B cell (primary cell): ENCODE results near the gene TMC8. TPM values are rescaled to one million over a fixed set of nuclear protein-coding genes. Genes with fewer than 3 reads are reported as not detected.

ENCODE experiments used
- ATAC-seq: fragments of 200-7000 bp; cut with Tn5 transposase; one replicate; pipeline ENCODE4 v1.10.0; 2021; ENCODE audit warnings: low read depth, mild to moderate bottlenecking, moderate number of reproducible peaks, moderate library complexity
- CTCF ChIA-PET: fragments of 350-600 bp; sonication (Branson Sonifier 250); formaldehyde crosslinking; loops from one replicate; lab custom pipeline; 2021; ENCODE audit warnings: antibody characterized with exemption, inconsistent platforms; lab: Charles Lee
- POLR2A ChIA-PET: fragments of 350-600 bp; sonication (Branson Sonifier 250); formaldehyde crosslinking; loops from one replicate; lab custom pipeline; 2021; ENCODE audit warnings: antibody characterized with exemption; lab: Charles Lee
- DNase-seq: peaks from one replicate; pipeline ENCODE4 v3.0.0; 2013
- H2AFZ ChIP-seq: 2 replicates; pipeline ENCODE4 v1.6.1; 2012; ENCODE audit warnings: mild to moderate bottlenecking, low read depth, low read length; ENCODE audit not compliant: insufficient read depth, poor library complexity, severe bottlenecking
- H3K27ac ChIP-seq, 2 donors: 1 replicate in 1 of 2; 2 replicates in 1 of 2; pipeline ENCODE4 v1.5.1; 2012 to 2013; ENCODE audit warnings: low read length in 2 of 2, mild to moderate bottlenecking in 2 of 2, moderate library complexity in 1 of 2
- H3K27me3 ChIP-seq, 4 experiments: fragments of 200-600 bp in 1 of 4; sonication (generic) in 1 of 4; replicated peaks in 1 of 4; 1 replicate in 2 of 4; 2 replicates in 2 of 4; pipeline versions ENCODE4 v1.6.1 to v1.7.0; 2013 to 2016; ENCODE audit warnings: low read length in 3 of 4, mild to moderate bottlenecking in 2 of 4, mixed read lengths in 1 of 4, moderate library complexity in 1 of 4; ENCODE audit not compliant: insufficient read depth in 4 of 4, control insufficient read depth in 3 of 4; ENCODE audit errors: control extremely low read depth in 1 of 4
- H3K36me3 ChIP-seq, 2 experiments: replicated peaks in 1 of 2; 1 replicate in 1 of 2; 2 replicates in 1 of 2; pipeline versions ENCODE4 v1.6.1 to v1.7.1; 2013; ENCODE audit warnings: low read length in 1 of 2; ENCODE audit not compliant: insufficient read depth in 2 of 2, control insufficient read depth in 1 of 2; ENCODE audit errors: control extremely low read depth in 1 of 2, extremely low read depth in 1 of 2
- H3K4me1 ChIP-seq, 2 donors: fragments of 200-600 bp in 1 of 2; sonication (generic) in 1 of 2; 1 replicate in 1 of 2; 2 replicates in 1 of 2; pipeline versions ENCODE4 v1.5.1 to v1.6.1; 2013 to 2017; ENCODE audit warnings: low read length in 2 of 2; ENCODE audit not compliant: control insufficient read depth in 2 of 2, insufficient read depth in 2 of 2
- H3K4me2 ChIP-seq: replicated peaks from 2 replicates; pipeline ENCODE3; 2012; ENCODE audit warnings: mild to moderate bottlenecking, low read depth, low read length; ENCODE audit not compliant: poor library complexity, severe bottlenecking
- H3K4me3 ChIP-seq, 5 experiments: fragments of 200-600 bp in 1 of 5; sonication (generic) in 1 of 5; 1 replicate in 3 of 5; 2 replicates in 2 of 5; pipeline versions ENCODE4 v1.5.1 to v1.7.0; 2011 to 2016; ENCODE audit warnings: low read length in 4 of 5, mild to moderate bottlenecking in 4 of 5, low read depth in 2 of 5, control low read depth in 1 of 5, moderate library complexity in 1 of 5; ENCODE audit not compliant: insufficient read depth in 1 of 5; ENCODE audit errors: control extremely low read depth in 1 of 5, extremely low read depth in 1 of 5
- H3K79me2 ChIP-seq: fragments of 200-600 bp; sonication (generic); one replicate; pipeline ENCODE4 v1.6.0; 2016; ENCODE audit warnings: low read length; ENCODE audit not compliant: control insufficient read depth, insufficient read depth
- H3K9ac ChIP-seq: fragments of 200-600 bp; sonication (generic); 2 replicates; pipeline ENCODE4 v1.6.1; 2017; ENCODE audit warnings: mild to moderate bottlenecking, low read length, moderate library complexity
- H3K9me3 ChIP-seq, 3 donors: one replicate each; pipeline versions ENCODE4 v1.6.1 to v1.7.1; 2013; ENCODE audit warnings: low read length in 2 of 3; ENCODE audit not compliant: control insufficient read depth in 2 of 3, insufficient read depth in 1 of 3; ENCODE audit errors: control extremely low read depth in 1 of 3
- H4K20me1 ChIP-seq: 2 replicates; pipeline ENCODE4 v1.6.0; 2012; ENCODE audit warnings: mild to moderate bottlenecking, low read length; ENCODE audit not compliant: insufficient read depth, control insufficient read depth, poor library complexity, severe bottlenecking
- H3K27ac Mint-ChIP-seq: one replicate; pipeline ENCODE4 v1.8.0; 2021; ENCODE audit warnings: mixed read lengths
- H3K27me3 Mint-ChIP-seq: one replicate; pipeline ENCODE4 v1.8.0; 2021; ENCODE audit warnings: mixed read lengths
- H3K4me1 Mint-ChIP-seq: one replicate; pipeline ENCODE4 v1.8.0; 2021; ENCODE audit warnings: mixed read lengths
- H3K4me3 Mint-ChIP-seq: one replicate; pipeline ENCODE4 v1.8.0; 2021; ENCODE audit warnings: mixed read lengths
- H3K9me3 Mint-ChIP-seq: one replicate; pipeline ENCODE4 v1.8.0; 2022; ENCODE audit warnings: mixed read lengths; ENCODE audit not compliant: insufficient read depth
- EZH2 ChIP-seq: IDR thresholded peaks from 2 replicates; pipeline ENCODE4 v1.6.1; 2012; ENCODE audit warnings: borderline replicate concordance, low read depth, mild to moderate bottlenecking, moderate library complexity, low read length; ENCODE audit not compliant: insufficient read depth, poor library complexity, severe bottlenecking
- WGBS: methylation state at CpG from one replicate; pipeline ENCODE4 v1.1.5; 2013; ENCODE audit warnings: missing lambda C conversion rate; ENCODE audit not compliant: insufficient coverage; 5-methylcytosine and 5-hydroxymethylcytosine counted together
- intact Hi-C: fragments of 100-400 bp; cut with micrococcal nuclease; formaldehyde crosslinking; loops from one replicate; pipeline ENCODE4 v1.10.0; 2022
- polyA plus RNA-seq: library from polyadenylated mRNA; depleted of rRNA; stranded (reverse); fragments of >200 nt; gene quantifications from 2 replicates; pipeline ENCODE4 v1.2.3, GENCODE V29; 2012
- total RNA-seq, 2 donors: library from RNA; stranded (reverse); fragments of 120-200 nt in 1 of 2; gene quantifications; 1 replicate in 1 of 2; 2 replicates in 1 of 2; pipeline versions ENCODE4 v1.2.3 to v1.2.4, GENCODE V29; 2013 to 2022
- TF ChIP-seq, protein P1 (sequence below): fragments of 200-600 bp; IDR thresholded peaks from one replicate; pipeline ENCODE4 v1.8.0; 2022; ENCODE audit warnings: antibody characterized with exemption, mild to moderate bottlenecking

TMC8 gene
- total and polyA plus RNA-seq, 2 donors (not counting 1 experiment from before 2014, with no cell fraction given) = 235 to 352 TPM

DNA sequence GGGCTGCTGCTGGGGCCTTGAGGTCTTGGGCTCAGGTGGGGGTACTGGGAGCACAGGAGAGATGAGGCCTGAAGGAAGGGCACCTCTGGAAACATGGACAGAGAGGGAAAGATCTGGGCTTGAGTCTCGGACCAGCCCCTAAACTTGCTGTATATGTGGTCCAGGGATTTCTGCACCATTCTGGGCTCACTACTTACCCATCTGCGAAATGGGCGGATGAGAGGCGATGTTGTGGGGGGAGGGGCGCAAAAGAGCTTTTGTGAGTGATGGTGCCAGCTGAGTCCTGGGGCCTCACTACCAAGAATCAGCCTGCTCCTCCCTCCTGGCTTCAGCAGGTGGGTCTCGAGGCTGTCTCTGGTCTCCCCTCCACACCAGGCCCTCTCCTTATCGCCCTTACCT, 15.9 kb downstream of the TMC8 start:
- Mint-ChIP-seq H3K9me3 (no peaks in the 10 kb centered on the region), H3K4me3 (peak overlapping the region; percentile 79), H3K27me3 (no peaks in the 10 kb centered on the region), H3K27ac (peak overlapping the region; percentile 95), H3K4me1 (peaks cover 78% of the 10 kb centered on the region)
- Histone ChIP-seq H3K27ac (peak overlapping the region; percentile 97 to 98), H3K36me3 (peaks cover 0 to 13% of the 10 kb centered on the region in 2 experiments), H2AFZ (no peak overlapping the region), H3K4me3 (no peak overlapping the region), H3K4me2 (peak overlapping the region; percentile 67), H3K27me3 (no peaks in the 10 kb centered on the region), H4K20me1 (no peaks in the 10 kb centered on the region), H3K4me1 (peaks cover 71 to 90% of the 10 kb centered on the region in 2 donors), H3K9me3 (peaks cover 0 to 10% (median 0%) of the 10 kb centered on the region in 3 donors), H3K79me2 (peaks cover 23% of the 10 kb centered on the region), H3K9ac (peak overlapping the region; percentile 38)
- no peak for TF ChIP-seq EZH2
- TF ChIP-seq, protein P1, sequence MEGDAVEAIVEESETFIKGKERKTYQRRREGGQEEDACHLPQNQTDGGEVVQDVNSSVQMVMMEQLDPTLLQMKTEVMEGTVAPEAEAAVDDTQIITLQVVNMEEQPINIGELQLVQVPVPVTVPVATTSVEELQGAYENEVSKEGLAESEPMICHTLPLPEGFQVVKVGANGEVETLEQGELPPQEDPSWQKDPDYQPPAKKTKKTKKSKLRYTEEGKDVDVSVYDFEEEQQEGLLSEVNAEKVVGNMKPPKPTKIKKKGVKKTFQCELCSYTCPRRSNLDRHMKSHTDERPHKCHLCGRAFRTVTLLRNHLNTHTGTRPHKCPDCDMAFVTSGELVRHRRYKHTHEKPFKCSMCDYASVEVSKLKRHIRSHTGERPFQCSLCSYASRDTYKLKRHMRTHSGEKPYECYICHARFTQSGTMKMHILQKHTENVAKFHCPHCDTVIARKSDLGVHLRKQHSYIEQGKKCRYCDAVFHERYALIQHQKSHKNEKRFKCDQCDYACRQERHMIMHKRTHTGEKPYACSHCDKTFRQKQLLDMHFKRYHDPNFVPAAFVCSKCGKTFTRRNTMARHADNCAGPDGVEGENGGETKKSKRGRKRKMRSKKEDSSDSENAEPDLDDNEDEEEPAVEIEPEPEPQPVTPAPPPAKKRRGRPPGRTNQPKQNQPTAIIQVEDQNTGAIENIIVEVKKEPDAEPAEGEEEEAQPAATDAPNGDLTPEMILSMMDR = no peak
- POLR2A ChIA-PET = interaction anchor here (0.8 to 2.4 kb wide), 9 partner anchors 8 to 30 kb away, joined by 3 to 11 read pairs (median 4); partner anchors contain the start of genes TMC6 and TMC8
- intact Hi-C loops = loop anchor here (2.0 kb wide), 1 partner anchor 14 kb away; no protein-coding TSS in a partner anchor
- ATAC-seq (no peak), DNase-seq (no peak)
- 100% methylated on average over 2 of the region's 7 CpGs for WGBS
- CTCF ChIA-PET = interaction anchor here (0.8 to 5.3 kb wide), 3 partner anchors 10 to 30 kb away, joined by 3 to 34 read pairs (median 4); no protein-coding TSS in a partner anchor

DNA sequence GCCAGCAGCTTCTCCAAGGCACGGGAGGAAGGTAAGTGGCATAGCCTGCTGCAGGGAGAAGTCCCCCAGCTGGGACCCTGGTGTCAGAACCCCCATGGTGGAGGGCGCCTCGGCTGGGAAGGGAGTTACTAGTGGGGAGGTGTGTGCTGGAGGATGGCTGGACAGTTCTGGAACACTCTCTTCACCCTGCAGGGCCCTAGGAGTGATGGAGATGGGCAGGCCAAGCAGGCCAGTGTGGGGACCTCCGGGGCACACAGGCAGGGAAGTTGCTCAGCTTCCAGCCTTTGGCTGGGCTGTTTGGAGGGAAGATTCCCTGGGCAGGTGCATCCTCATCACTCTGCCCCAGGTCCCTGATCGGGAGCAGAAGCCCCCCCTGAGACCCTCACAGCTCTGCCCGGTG, 16.3 kb downstream of the TMC8 start:
- TF ChIP-seq EZH2 = no peak
- TF ChIP-seq, protein P1 = no peak
- WGBS = 94% methylated on average over 5 of the region's 6 CpGs
- intact Hi-C loops = loop anchor here (1.0 to 2.0 kb wide), 2 partner anchors 8 to 14 kb away; no protein-coding TSS in a partner anchor
- Histone ChIP-seq H3K27ac (peak overlapping the region; percentile 97 to 98), H3K4me1 (peaks cover 71 to 90% of the 10 kb centered on the region in 2 donors), H3K36me3 (peaks cover 0 to 9% of the 10 kb centered on the region in 2 experiments), H2AFZ (peak overlapping the region; percentile 41), H3K79me2 (peaks cover 23% of the 10 kb centered on the region), H3K4me3 (no peak overlapping the region), H3K9me3 (peaks cover 0 to 13% (median 0%) of the 10 kb centered on the region in 3 donors), H4K20me1 (no peaks in the 10 kb centered on the region), H3K4me2 (peak overlapping the region; percentile 67), H3K27me3 (no peaks in the 10 kb centered on the region), H3K9ac (peak overlapping the region; percentile 38)
- H3K9me3 Mint-ChIP-seq = no peaks in the 10 kb centered on the region
- H3K27ac Mint-ChIP-seq = peak overlapping the region; percentile 95
- H3K27me3 Mint-ChIP-seq = no peaks in the 10 kb centered on the region
- DNase-seq = no peak
- POLR2A ChIA-PET = interaction anchor here (0.8 to 2.4 kb wide), 9 partner anchors 9 to 29 kb away, joined by 3 to 11 read pairs (median 4); partner anchors contain the start of genes TMC6 and TMC8
- peaks cover 79% of the 10 kb centered on the region for H3K4me1 Mint-ChIP-seq
- CTCF ChIA-PET = interaction anchor here (0.8 to 5.3 kb wide), 3 partner anchors 10 to 30 kb away, joined by 3 to 34 read pairs (median 4); no protein-coding TSS in a partner anchor
- no peak for ATAC-seq
- peak overlapping the region; percentile 79 for H3K4me3 Mint-ChIP-seq
